Heart left ventricle (tissue), 13 donors: ENCODE data around the gene CCDC136.

Experiments
- POLR2A ChIP-seq, 2 donors: fragments of 450-650 bp; IDR thresholded peaks; one replicate each; pipeline ENCODE4 v1.6.1; 2017; ENCODE audit warnings: antibody characterized with exemption in 2 of 2, mild to moderate bottlenecking in 2 of 2, moderate library complexity in 2 of 2
- TF ChIP-seq, protein P1 (sequence below), 12 donors: fragments of 200-600 bp; sonication (generic) in 4 of 12; IDR thresholded peaks; one replicate each; pipeline versions ENCODE4 v1.5.0 to v1.8.0; 2018 to 2022; ENCODE audit warnings: antibody characterized with exemption in 12 of 12, mild to moderate bottlenecking in 5 of 12
- donor health status: ischemic (EF 13 %, LVEDD 7.1; RV severe dilation, severe dysfunction).
- donor health status: DM: no; HTN: yes; CAD: no.
- donor health status: DM: no; HTN: no; CAD: no.
- donor health status: ischemic (EF 25% LVEDD 6.9; RV normal size, moderate dysfunction).
- donor health status: ischemic (EF 25% LVEDD 5.7; RV mildly dilated, moderate dysfunction).
- donor health status: ischemic (EF 35%, LVEDD 5.7; RV mildly dilated, moderate dysfunction).
- donor health status: nonischemic (EF 11% LVEDD 7.7; RV severe dilation, severe dysfunction).
- donor health status: DM: yes; HTN: yes; CAD: no.
- donor health status: PGD.
- donor health status: ischemic (EF 29% LVEDD 5.4; RV normal size, mild dysfunction).
- donor health status: nonischemic (EF 23%, LVEDD 6.1; RV moderate dilation, normal function).

- TF ChIP-seq, protein P1, sequence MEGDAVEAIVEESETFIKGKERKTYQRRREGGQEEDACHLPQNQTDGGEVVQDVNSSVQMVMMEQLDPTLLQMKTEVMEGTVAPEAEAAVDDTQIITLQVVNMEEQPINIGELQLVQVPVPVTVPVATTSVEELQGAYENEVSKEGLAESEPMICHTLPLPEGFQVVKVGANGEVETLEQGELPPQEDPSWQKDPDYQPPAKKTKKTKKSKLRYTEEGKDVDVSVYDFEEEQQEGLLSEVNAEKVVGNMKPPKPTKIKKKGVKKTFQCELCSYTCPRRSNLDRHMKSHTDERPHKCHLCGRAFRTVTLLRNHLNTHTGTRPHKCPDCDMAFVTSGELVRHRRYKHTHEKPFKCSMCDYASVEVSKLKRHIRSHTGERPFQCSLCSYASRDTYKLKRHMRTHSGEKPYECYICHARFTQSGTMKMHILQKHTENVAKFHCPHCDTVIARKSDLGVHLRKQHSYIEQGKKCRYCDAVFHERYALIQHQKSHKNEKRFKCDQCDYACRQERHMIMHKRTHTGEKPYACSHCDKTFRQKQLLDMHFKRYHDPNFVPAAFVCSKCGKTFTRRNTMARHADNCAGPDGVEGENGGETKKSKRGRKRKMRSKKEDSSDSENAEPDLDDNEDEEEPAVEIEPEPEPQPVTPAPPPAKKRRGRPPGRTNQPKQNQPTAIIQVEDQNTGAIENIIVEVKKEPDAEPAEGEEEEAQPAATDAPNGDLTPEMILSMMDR (IDR thresholded peaks at IDR 0.05), result no peak
- no peak for TF ChIP-seq POLR2A (IDR thresholded peaks at IDR 0.05)
Measured at GRCh38 chr7:128836729-128837348, 45.1 kb downstream of the CCDC136 start.
